Right cardiac atrium (tissue), 5 donors: ENCODE measurements around the gene TP53INP2. TPM values are rescaled to one million over a fixed set of nuclear protein-coding genes. Genes with fewer than 3 reads are reported as not detected.

Experiments
- ATAC-seq, 2 donors: fragments of 200-7000 bp; cut with Tn5 transposase; one replicate each; pipeline versions ENCODE4 v1.8.0 to v1.9.1; 2020; ENCODE audit warnings: moderate library complexity in 2 of 2, mild to moderate bottlenecking in 1 of 2
- DNase-seq, 3 donors: peaks; one replicate each; pipeline ENCODE4 v3.0.0-alpha.2; 2020
- H3K27ac ChIP-seq: one replicate; pipeline ENCODE4 v1.5.1; 2013; ENCODE audit warnings: mild to moderate bottlenecking, low read length, control low read depth, moderate library complexity
- H3K27me3 ChIP-seq: one replicate; pipeline ENCODE4 v1.6.1; 2013; ENCODE audit not compliant: control insufficient read depth, insufficient read depth
- H3K4me1 ChIP-seq: one replicate; pipeline ENCODE4 v1.6.1; 2013; ENCODE audit warnings: low read length; ENCODE audit not compliant: control insufficient read depth, insufficient read depth
- H3K4me3 ChIP-seq: one replicate; pipeline ENCODE4 v1.5.1; 2013; ENCODE audit warnings: low read length, control low read depth
- H3K9me3 ChIP-seq: one replicate; pipeline ENCODE4 v1.6.1; 2013; ENCODE audit warnings: low read length; ENCODE audit not compliant: control insufficient read depth
- WGBS: extraction: QIAGEN DNeasy Blood & Tissue Kit; methylation state at CpG from one replicate; pipeline ENCODE4 v1.1.7; 2013; 5-methylcytosine and 5-hydroxymethylcytosine counted together
- intact Hi-C, 4 donors: fragments of 100-400 bp; cut with DNase I; formaldehyde crosslinking; loops; one replicate each; pipeline versions ENCODE4 v1.11.0 to v1.14.0; 2022 to 2023
- polyA plus RNA-seq: library from polyadenylated mRNA; stranded (reverse); fragments of 200-250 nt; gene quantifications from one replicate; pipeline ENCODE4 v1.2.3, GENCODE V29; 2013
- total RNA-seq, 4 donors: library from RNA; stranded (reverse); fragmentation: NEBNext Ultra II Directional; extraction: Animal tissue kit (Norgen Biotek cat#: 25700); gene quantifications; one replicate each; pipeline ENCODE4 v1.2.1, GENCODE V29; 2021
- donor health status: healthy with polysubstance abuse.
- donor health status: DM: no; HTN: yes; CAD: no.
- donor health status: DM: no; HTN: no; CAD: no.
- donor health status: DM: no; HTN: yes; CAD: no; lungs with severe emphysema.
- donor health status: DM: yes; HTN: yes; CAD: no.

The TP53INP2 gene
- total and polyA plus RNA-seq, 5 donors = 72.0 to 133 (median 95.7) TPM

DNA sequence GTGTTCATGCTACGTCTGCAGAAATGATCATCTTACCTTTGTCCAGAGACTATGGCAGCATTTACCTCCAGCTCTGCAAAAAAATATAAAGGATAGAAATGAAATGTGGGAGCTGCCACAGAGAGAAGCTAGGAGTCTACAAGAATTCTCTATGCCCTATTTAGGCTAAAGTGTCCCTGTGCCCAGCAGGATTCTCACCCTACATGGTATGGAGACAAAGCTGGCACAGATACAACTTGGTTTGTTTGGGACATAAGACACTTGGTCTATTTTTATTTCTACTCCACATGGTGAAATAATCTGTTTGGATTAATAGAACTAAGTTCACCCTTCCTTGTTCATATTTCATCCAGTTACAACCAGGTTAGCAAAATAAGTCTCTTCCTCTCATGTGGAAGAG is 28.4 kb downstream of the TP53INP2 start:
- intact Hi-C loops = no loop called here
- no peak overlapping the region for H3K4me3 ChIP-seq
- H3K4me1 ChIP-seq = peaks cover 4% of the 10 kb centered on the region
- H3K27ac ChIP-seq = peak overlapping the region; percentile 7
- no peaks in the 10 kb centered on the region for H3K27me3 ChIP-seq
- DNase-seq (no peak), ATAC-seq (peak in 1 of 2 donors; percentile 72)
- 81% methylated on average over 1 of the region's 1 CpG for WGBS
- no peaks in the 10 kb centered on the region for H3K9me3 ChIP-seq

GRCh38 chr20:34736106-34736735 is 32.1 kb downstream of the TP53INP2 start:
- no peaks in the 10 kb centered on the region for H3K27me3 ChIP-seq
- H3K9me3 ChIP-seq = no peaks in the 10 kb centered on the region
- H3K4me1 ChIP-seq = peaks cover 4% of the 10 kb centered on the region
- intact Hi-C loops = no loop called here
- no peak for ATAC-seq
- no peak overlapping the region for H3K27ac ChIP-seq
- 53% methylated on average over 6 of the region's 6 CpGs for WGBS
- no peak overlapping the region for H3K4me3 ChIP-seq
- DNase-seq = no peak

- H3K27me3 ChIP-seq = no peaks in the 10 kb centered on the region
- no peaks in the 10 kb centered on the region for H3K9me3 ChIP-seq
- WGBS = 94% methylated on average over 1 of the region's 1 CpG
- H3K4me3 ChIP-seq = no peak overlapping the region
- H3K4me1 ChIP-seq = no peaks in the 10 kb centered on the region
- no peak overlapping the region for H3K27ac ChIP-seq
- DNase-seq = no peak
- intact Hi-C loops = loop anchor here in 1 of 4 donors (10.0 kb wide), 1 partner anchor 58 kb away; no protein-coding TSS in a partner anchor
- ATAC-seq = no peak
Measured at GRCh38 chr20:34743039-34743438, 38.9 kb downstream of the TP53INP2 start.

DNA sequence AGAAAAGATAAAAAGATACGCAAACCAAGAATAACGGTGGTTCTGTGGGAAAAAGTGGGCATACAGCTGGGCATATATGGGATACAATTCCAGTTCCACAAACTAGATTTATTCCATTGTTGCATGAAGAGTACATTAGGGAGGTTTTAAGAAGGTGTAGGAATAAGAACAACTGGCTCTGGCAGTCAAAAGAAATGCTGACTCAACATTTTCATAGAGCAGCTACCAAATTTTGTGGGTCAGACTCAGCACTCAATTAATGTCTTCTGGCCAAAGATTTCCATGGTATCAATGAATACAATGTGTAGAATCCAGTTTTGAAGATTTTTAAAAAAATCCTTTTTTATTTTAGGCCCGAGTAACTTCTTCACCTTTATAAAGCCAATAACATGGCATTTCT is 40.2 kb downstream of the TP53INP2 start:
- no peaks in the 10 kb centered on the region for H3K9me3 ChIP-seq
- WGBS = 85% methylated on average over 3 of the region's 3 CpGs
- intact Hi-C loops = loop anchor here in 1 of 4 donors (10.0 kb wide), 1 partner anchor 60 kb away; no protein-coding TSS in a partner anchor
- no peak for DNase-seq
- no peaks in the 10 kb centered on the region for H3K4me1 ChIP-seq
- no peaks in the 10 kb centered on the region for H3K27me3 ChIP-seq
- no peak overlapping the region for H3K4me3 ChIP-seq
- ATAC-seq = no peak
- H3K27ac ChIP-seq = no peak overlapping the region

GRCh38 chr20:34744847-34745246 is 40.7 kb downstream of the TP53INP2 start:
- ATAC-seq = peak; percentile 77 to 85

DNA sequence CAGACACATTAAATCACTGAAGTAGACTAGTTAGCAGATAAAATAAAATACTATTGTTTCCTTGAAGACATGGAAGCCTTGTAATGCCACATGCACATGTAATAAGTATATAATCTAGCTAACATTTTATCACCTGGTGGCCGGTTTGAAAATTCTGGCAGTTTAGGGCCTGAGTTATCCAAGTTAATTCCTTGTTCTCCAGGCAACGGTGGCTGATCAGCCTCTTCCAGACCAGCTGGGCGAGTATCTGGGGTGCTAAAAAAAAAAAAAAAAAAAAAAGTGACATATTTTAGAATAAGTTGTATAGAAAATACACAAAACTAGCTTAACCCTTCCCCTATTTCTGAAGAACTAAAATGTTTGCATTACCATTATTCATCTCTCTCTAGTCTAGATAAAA is 42.5 kb downstream of the TP53INP2 start:
- Histone ChIP-seq H3K27me3 (no peaks in the 10 kb centered on the region), H3K4me3 (no peak overlapping the region), H3K27ac (no peak overlapping the region), H3K4me1 (no peaks in the 10 kb centered on the region), H3K9me3 (no peaks in the 10 kb centered on the region)
- no peak for DNase-seq
- WGBS = 61% methylated on average over 3 of the region's 3 CpGs
- ATAC-seq = no peak
- intact Hi-C loops = loop anchor here in 1 of 4 donors (10.0 kb wide), 1 partner anchor 62 kb away; no protein-coding TSS in a partner anchor

More at GRCh38 chr20:34744847-34745246, 40.7 kb downstream of the TP53INP2 start:
- Histone ChIP-seq H3K4me3 (no peak overlapping the region), H3K4me1 (no peaks in the 10 kb centered on the region), H3K27ac (peak overlapping the region; percentile 71), H3K9me3 (no peaks in the 10 kb centered on the region), H3K27me3 (no peaks in the 10 kb centered on the region)
- no peak for DNase-seq
- intact Hi-C loops = loop anchor here in 1 of 4 donors (10.0 kb wide), 1 partner anchor 60 kb away; no protein-coding TSS in a partner anchor
- WGBS = 38% methylated on average over 1 of the region's 1 CpG

GRCh38 chr20:34747479-34747878 is 43.3 kb downstream of the TP53INP2 start:
- intact Hi-C loops = loop anchor here in 1 of 4 donors (10.0 kb wide), 1 partner anchor 63 kb away; no protein-coding TSS in a partner anchor
- H3K27me3 ChIP-seq = no peaks in the 10 kb centered on the region
- no peak for DNase-seq
- H3K9me3 ChIP-seq = no peaks in the 10 kb centered on the region
- ATAC-seq = no peak
- no peaks in the 10 kb centered on the region for H3K4me1 ChIP-seq
- H3K4me3 ChIP-seq = no peak overlapping the region
- no peak overlapping the region for H3K27ac ChIP-seq
- 78% methylated on average over 2 of the region's 2 CpGs for WGBS

DNA sequence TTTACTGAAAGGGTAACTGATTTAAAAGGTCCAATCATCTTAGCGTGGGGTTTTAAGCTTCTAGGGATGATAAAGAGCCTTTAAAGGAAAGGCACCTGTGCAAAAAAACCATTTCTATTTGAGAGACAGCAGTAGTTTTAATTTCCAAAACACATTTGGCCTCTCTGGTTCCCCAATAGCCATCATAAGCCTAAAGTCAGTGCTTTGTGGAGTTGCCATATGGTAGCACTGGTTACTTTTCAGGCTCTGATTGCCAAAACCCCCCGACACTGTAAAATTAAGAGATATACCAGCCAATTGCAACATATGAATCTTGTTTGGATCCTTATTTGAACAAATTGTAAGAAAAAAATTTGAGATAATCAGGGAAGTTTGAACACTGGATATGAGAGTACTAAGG is 44.6 kb downstream of the TP53INP2 start:
- Histone ChIP-seq H3K4me1 (no peaks in the 10 kb centered on the region), H3K27ac (no peak overlapping the region), H3K27me3 (no peaks in the 10 kb centered on the region), H3K4me3 (no peak overlapping the region), H3K9me3 (no peaks in the 10 kb centered on the region)
- 96% methylated on average over 2 of the region's 2 CpGs for WGBS
- DNase-seq (no peak), ATAC-seq (no peak)
- intact Hi-C loops = loop anchor here in 1 of 4 donors (10.0 kb wide), 1 partner anchor 64 kb away; no protein-coding TSS in a partner anchor

DNA sequence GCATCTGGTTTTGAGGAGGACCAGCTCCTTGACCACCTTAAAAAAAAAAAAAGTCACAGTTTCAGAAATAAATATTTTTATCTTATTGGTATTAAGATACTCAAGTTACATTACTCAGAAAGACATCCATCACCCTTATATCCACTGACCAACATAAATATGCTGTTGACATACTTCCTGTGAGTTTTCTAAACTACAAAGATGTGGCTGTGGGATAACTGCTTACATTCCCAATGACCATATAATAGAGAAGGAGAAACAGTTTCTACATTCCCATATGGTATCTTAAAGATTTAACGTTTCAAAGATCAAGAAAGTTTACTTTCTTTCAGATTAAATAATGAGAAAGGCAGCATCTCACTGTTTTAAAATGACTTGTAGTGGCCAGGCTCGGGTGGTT is 46.3 kb downstream of the TP53INP2 start:
- intact Hi-C loops = loop anchor here in 1 of 4 donors (10.0 kb wide), 1 partner anchor 436 kb away; no protein-coding TSS in a partner anchor
- Histone ChIP-seq H3K9me3 (no peaks in the 10 kb centered on the region), H3K27me3 (no peaks in the 10 kb centered on the region), H3K27ac (no peak overlapping the region), H3K4me3 (no peak overlapping the region), H3K4me1 (no peaks in the 10 kb centered on the region)
- no peak for DNase-seq
- WGBS = 74% methylated on average over 2 of the region's 2 CpGs
- ATAC-seq = no peak

DNA sequence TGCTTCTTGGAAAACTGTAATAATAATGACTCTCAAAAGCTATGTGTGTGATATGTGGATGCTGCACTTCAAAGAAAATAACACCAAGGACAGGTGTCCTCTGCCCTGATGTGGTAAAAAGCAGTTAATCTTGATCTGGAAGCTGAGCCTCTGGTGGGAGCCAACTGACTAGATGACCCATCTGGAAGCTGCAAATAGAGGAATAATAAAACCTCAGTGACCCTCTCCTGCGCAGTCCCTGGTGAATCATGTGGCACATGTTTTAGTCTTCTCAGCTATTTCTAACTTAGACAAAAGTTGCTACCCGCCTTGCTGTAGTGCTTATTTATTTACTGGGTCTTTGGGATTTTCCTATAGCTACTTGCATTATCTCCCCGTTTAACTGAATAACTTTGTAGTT is 47.3 kb downstream of the TP53INP2 start:
- no peaks in the 10 kb centered on the region for H3K27me3 ChIP-seq
- intact Hi-C loops = loop anchor here in 1 of 4 donors (10.0 kb wide), 1 partner anchor 437 kb away; no protein-coding TSS in a partner anchor
- H3K27ac ChIP-seq = no peak overlapping the region
- no peak overlapping the region for H3K4me3 ChIP-seq
- 95% methylated on average over 3 of the region's 3 CpGs for WGBS
- ATAC-seq = no peak
- no peaks in the 10 kb centered on the region for H3K9me3 ChIP-seq
- no peaks in the 10 kb centered on the region for H3K4me1 ChIP-seq
- no peak for DNase-seq

DNA sequence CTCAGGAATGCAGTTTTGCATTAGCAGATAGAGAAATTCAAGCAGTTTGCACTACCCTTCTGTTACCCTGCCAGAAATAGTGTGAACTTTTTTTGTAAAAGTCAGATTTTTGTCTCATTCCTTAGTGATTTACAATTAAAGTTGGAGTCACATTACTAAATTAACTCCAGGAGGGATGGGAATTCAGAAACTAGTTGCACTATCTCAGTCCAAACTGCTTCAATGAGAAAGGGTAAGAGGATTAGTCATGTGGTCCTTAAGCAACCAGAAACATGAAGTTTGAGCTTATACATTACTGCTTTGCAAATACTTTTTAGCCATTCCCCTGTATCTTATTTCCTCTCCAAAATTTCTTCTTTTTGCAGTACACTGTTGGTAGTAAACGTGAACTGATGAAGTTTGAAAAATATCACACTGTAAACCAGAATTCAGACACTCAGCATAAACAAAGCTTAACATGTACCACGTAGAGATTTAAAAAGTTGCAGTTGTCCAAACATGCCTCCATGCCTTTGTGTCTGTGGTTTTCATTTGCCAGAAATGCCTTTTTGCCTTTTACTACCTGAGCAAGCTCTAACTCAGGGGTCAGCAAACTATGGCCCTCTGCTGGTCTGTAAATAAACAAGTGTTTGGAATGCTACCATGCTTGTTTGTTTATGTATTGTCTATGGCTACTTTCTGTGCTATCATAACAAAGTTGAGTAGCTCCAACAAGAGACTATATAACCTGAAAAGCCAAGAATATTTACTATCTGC is 49.7 kb downstream of the TP53INP2 start:
- WGBS = 86% methylated on average over 2 of the region's 2 CpGs
- no peak overlapping the region for H3K4me3 ChIP-seq
- no peaks in the 10 kb centered on the region for H3K9me3 ChIP-seq
- DNase-seq = no peak
- intact Hi-C loops = loop anchor here in 1 of 4 donors (10.0 kb wide), 1 partner anchor 439 kb away; no protein-coding TSS in a partner anchor
- no peak overlapping the region for H3K27ac ChIP-seq
- H3K4me1 ChIP-seq = no peaks in the 10 kb centered on the region
- no peaks in the 10 kb centered on the region for H3K27me3 ChIP-seq
- no peak for ATAC-seq
